GM18502 (cell line): ENCODE results near the gene RFT1.
"Not testable (repeated sequence)": the region's sequence is repeated elsewhere in the genome, so short reads cannot be mapped to it uniquely, and the experiment has no call there.

ENCODE experiments used
- ATAC-seq: cut with Tn5 transposase; IDR thresholded peaks from one replicate; pipeline ENCODE4 v1.9.1; 2021; ENCODE audit warnings: mild to moderate bottlenecking; ENCODE audit not compliant: unreplicated experiment, poor library complexity

RFT1 gene

GRCh38 chr3:53074366-53074696, 55.9 kb downstream of the RFT1 start:
- no peak for ATAC-seq

DNA sequence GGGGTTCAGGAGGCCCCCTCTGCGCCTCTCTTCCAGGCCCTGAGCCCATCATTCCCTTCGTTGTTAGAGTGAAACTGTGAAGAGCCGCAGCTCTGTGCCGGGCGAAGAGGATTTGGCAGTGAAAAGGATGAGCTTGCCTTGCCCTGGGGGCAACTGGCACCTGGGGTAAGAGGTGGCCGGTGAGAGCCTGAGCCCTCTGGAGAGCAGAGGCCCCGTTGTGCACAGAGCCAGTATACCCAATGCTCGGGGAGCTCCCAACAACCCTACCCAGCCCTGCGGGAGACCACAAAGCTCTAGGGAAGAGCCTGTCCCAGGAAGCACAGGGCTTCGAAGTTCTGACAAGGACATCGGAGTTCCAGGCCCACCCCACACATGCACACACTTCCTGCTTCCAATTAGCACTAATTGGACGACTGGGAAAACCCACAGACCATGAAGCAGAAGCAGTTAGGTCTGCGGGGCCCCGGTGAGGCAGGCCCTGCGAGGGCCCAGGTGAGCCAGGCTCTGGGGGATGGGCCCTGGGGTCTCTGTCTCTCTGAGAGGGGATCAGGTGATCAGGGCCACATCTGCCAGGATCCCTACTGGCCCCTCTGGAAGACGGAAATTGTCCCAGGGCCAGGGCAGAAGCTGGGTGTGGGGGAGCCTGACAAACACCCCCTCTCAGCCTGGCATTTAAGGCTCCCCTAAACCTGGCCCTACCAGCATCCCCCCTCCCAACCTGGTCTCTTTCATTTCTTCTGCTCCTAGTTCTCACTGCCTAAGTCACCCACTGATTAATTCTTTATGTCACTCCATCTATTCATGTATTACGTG, 56.5 kb downstream of the RFT1 start:
- ATAC-seq = peak; percentile 5

DNA sequence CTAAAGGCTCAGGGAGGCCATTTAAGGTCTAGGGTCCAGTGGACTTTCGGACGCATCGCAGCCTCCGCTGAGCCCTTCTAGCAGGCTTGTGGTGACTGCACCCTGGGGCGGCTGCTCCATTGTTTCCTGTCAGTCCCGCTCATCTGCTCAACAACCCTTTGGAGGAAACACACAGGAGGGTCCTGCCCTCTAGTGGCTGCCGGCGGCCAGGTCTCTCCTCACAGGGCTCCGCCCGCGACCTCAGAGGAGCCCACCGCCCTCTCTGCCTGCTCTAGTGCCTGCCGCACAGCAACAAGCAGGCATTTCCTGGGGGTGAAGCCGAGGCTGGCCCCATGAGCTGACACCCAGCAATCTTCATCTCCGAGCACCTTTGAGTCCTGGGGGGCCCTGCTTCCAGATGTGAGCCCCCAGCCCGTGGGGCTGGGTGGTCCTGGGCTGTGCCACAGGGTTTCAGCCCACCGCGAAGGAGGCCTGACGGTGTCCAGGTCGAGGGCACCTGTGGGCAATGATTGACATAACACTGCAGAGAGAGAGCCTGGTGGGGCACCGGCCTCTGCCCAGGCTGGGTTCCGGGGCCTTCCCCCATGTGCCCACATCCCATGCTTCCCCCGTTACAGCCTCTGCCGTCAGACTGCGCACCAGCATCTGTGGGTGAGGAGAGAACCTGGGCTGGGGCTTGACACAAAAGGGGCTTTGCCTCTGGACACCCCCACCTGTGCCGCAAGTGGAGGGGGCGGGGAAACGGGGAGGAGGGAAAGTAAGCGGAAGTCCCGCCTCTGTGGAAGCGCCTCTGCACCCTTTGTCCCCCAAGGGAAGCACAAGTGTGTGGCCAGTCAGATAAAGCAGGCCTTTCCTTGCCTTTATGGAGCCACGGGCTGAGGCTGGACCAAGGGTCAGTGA, 57.3 kb downstream of the RFT1 start:
- peak; percentile 88 for ATAC-seq

GRCh38 chr3:53071882-53072431, 58.3 kb downstream of the RFT1 start:
- no peak for ATAC-seq

DNA sequence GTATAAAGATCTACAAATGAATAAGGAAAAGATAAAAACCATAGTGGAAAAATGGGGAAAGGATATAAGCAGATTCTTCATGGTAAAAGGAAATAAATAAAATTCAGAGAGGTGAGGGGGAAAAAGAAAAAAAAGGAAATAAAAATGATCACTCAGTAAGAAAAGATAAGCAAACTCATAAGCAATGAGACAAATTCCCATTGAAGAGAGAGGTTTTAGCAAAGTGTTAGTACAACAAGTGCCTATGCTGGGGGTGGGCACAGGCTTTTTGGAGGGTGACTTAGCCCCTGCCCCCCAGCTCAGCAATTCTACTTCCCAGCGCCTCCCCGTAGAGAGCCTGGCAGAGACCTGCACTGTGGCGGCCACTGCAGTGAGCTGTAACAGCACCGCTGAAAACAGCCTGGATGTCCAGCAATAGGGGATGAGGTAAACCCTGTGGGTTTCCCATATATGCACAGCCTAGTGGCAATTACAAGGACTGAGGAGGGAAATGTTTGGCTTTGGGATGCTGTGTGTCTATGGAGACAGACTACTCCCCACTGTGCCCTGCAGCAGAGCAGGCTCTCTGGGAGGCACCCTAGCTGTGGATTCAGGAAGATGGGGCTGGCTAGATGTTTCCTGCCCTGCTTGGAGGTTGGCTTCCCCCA, 60.7 kb downstream of the RFT1 start:
- no peak for ATAC-seq

DNA sequence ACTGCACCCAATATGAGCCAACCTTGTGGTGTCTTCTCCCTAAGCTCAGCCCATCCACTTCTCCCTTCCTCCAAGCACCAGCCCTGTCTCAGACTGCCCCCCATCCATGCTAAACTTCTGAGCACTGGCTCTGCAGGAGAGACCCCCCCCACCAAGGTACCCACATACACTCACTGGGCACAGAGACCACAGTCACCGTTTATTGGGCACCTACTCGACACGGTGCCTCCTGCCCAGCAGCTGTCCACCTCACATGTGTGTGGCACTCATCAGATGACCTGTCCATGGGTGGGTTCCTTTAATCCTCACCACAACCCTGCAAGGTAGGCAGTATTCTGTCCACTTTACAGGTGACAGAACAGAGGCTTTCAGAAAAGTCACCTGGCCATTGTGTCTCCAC, 62.1 kb downstream of the RFT1 start:
- no peak for ATAC-seq

GRCh38 chr3:53067567-53067966, 62.7 kb downstream of the RFT1 start:
- ATAC-seq = no peak

GRCh38 chr3:53065841-53066480, 64.3 kb downstream of the RFT1 start:
- ATAC-seq = no peak

DNA sequence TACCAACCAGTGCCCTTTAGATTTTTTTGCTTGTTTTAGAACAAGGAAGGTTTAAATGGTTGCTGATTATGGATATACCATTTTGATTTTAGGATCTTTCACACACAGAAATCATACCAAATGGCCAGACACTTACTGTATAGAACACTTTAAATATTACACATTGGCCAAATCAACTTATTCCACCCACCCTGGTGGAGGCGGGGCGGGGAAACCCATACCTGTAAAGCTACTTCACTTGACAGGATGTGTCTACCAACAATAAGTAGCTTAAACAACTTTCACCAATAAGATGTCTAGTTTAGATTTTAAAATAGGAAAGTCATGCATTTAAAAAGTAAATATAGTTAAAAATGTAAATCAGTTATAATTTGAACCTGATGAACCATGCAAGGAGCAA, 67.3 kb downstream of the RFT1 start:
- ATAC-seq = no peak

GRCh38 chr3:53056442-53056841, 73.8 kb downstream of the RFT1 start:
- ATAC-seq = no peak

DNA sequence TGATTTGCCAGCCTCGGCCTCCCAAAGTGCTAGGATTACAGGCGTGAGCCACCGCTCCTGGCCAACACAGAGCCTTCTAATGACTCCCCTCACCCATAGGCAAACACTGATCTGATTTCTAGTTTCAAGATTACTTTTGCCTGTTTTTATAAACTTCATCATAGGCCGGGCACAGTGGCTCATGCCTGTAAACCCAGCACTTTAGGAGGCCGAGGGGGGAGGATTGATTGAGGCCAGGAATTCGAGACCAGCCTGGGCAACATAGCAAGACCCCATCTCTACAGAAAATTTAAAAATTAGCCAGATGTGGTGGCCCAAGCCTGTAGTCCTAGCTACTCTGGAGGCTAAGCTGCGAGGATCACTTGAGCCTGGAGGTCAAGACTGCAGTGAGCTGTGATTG, 76.0 kb downstream of the RFT1 start:
- not testable (repeated sequence) for ATAC-seq

DNA sequence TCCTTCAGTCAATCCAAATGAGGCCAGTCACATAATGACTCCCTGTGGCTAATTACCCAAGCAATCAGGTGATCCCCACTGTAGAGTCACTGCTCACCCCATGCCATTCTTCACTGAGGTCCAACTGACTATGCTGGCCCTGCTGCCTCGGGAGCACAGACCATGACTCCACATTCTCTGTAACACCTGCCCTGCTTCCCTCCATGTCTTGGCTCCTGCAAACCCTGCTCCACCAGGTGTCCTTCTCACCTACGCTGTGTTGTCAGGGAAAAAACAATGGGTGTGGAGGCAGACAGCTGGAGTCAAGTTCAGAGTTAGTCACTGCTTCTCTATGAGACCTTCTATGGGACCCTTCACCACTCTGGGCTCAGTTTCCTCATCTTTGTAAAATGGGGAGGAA, 78.3 kb downstream of the RFT1 start:
- no peak for ATAC-seq

DNA sequence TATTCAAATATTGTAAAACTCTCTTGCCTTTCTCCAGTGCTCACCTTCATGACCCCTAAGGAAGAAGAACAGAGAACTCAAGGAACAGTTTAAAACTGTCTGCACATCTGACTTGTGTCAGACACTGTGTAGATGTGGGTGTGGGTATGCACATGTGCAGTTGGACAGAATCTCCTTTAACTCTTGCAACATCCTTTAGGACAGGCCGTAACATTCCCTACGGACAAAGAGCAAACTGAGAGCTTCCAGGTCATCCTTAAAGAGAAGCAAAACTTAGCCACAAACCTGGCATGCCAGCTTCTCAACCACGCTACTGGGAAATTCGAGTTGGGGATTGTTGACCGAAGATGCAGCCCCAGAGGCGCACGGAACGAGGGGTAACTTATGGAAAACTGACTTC, 80.2 kb downstream of the RFT1 start:
- no peak for ATAC-seq

DNA sequence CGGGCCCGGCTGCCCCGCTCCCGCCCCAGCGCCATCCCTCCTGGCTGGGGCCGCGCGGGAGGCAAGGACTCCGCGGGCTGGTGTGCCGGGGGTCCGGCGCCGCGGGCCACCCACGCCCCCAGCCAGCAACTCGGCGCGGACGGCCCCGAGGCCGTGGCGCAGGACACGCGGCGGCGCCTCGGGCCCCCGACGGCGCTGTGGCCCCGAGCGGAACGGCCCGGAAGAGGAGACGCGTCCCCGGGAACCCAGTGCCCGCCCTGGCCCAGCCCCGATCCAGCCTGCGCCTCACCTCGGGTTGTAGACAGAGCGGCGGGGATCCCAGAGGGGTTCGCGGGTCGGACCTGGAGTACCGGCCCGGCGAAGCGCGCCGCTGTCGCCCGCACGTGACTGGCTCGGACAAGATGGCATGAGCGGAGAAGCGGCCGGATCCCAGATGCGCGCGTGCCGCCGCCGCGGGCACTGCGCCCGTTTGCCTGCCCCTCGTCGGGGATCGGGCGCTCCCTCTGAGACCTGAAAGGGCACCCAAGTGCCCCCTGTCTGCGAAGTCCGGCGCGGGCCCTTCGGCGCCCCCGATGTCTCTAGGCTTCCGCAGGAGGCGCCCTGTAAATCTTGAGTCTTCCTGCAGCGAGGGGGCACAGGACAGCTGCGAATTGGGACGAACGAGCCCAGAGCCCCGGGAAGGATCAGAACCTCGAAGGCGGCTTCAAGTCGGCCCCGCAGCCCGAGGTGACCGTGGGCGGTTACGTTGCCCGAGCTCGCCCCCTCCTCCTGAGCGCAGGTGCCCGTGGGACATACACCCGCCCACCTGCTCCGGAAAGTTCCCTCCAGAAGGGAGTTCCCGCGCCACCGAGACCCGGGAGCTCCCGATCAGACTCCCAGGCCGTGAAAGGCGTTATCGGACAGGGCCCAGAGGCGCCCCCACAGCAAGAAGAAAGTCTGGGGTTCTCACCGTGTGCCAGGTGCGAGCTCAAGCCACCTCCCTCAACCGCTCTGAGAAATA, 83.8 kb downstream of the RFT1 start:
- peak; percentile 36 for ATAC-seq

DNA sequence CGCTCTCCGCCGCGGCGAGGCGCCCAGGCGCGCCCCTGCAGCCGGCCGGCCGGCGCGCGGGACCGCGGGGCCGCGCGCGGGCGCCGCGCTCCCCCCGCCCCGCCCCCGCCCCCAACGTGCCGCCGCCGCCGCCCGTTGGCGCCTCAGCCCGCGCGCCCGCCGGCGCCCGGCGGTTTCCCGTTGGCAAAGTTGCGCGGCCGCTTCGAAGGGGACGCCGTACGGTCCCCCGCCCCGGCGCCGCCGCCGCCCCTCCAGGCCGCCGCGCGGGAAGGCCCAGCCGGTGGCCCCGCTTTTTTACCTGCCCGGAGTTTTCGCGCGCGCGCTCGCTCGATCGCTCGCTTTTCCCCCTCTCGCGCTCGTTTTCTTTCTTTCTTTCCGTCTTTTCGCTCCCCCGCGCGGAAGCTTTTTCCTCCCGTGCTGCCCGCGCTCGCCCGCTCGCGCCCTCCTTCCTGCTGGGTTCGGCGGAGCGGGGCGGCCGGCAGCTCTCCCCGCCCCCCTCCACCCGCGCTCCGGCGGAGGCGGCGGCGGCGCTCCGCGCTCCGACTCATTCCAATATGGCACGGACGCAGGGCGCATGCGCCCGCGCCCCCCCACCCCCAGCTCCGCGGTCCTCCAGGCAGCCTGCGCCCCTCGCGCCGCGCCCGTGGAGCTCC, 84.6 kb downstream of the RFT1 start, which contains the start of gene SFMBT1:
Gene SFMBT1 (minus strand): TSS at position 556 of the 653 bp plus-strand sequence. CDS start 76,945 bp downstream, outside the sequence.
- ATAC-seq = peak; percentile 52

DNA sequence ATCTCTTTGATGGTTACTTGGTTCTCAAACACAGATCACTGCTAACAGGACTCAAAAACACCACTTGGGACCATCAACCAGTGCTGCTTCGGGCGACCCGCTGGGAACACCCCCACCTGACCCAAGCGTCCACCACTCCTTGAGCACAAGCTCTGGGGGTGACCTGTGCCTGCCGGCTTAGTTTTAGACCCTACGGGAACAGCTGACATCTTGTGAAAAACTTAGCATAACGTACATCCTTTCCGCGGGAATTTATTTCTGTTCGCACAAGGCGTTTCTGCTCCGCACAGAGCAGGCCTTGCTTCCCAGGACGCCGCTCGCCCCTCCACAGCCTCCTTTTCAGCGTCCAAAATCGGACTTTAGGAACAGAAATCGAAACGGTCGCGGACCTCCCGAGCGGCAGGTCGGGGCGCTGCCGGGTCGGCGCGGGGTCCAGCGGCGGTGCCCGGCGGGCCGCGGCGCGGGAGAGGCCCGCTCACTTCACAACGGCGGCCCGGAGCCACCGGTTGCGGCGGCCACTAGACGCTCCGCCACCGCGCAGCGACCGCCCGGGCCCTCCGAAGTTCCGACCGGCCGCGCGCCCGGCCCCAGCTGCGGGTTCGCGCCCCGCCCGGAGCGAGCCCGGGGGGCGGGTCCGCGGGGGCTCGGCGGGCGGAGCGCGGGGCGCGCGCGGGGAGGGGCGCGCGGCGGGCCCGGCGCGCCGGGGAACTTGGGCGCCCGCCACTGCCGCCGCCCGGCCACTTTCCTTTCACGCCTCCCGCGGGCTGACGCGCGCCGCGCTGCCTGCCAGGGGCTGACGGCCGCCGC, 85.3 kb downstream of the RFT1 start:
- ATAC-seq = peak; percentile 47

GRCh38 chr3:53044371-53044710, 85.9 kb downstream of the RFT1 start:
- no peak for ATAC-seq

- no peak for ATAC-seq
These were observed 86.5 kb downstream of the RFT1 start for GRCh38 chr3:53043738-53044137.
